Activated gamma-delta T cell treated with Interleukin-2 at 50 U/mL for 16 hours (primary cell): ENCODE data around the gene IGFBP7.
"Not testable (repeated sequence)": the region's sequence is repeated elsewhere in the genome, so short reads cannot be mapped to it uniquely, and the experiment has no call there.

Experiments used
- DNase-seq: peaks from one replicate; pipeline ENCODE4 v3.0.0-alpha.2; 2020

IGFBP7 gene

DNA sequence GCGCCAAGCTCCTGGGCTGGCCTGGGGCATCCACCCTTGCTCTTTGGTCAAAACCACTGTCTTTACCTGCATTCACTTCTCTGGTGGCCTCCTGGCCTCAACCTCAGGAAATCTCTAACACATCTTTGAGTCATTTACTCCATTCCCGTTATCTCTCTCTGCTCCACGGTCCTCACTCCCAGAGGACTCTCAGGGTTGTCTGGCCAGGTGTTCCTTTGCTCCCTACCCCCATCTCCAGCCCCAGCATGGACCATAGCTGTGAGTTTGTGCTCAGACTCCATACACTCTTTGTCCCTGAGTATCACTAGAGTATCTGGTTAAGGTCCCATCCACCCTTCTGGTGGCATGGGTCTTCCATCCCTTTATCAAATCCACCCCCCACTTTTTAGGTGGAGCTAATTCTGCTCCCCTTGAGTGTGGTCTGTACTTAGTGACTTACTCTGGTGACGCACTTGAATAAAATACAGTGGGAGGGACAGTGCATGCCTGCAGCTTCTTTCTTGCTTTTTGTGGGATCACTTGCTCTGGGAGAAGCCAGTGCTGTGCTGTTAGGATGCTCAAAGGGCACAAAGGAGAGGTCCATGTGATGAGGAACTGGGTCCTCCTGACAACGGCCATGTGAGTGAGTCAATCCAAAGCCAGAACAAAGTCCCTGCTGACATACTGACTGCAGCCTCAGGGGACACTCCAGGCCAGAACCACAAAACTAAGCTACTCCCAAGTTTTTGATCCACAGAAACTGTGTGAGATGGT is 44.3 kb downstream of the IGFBP7 start:
- DNase-seq: no peak

DNA sequence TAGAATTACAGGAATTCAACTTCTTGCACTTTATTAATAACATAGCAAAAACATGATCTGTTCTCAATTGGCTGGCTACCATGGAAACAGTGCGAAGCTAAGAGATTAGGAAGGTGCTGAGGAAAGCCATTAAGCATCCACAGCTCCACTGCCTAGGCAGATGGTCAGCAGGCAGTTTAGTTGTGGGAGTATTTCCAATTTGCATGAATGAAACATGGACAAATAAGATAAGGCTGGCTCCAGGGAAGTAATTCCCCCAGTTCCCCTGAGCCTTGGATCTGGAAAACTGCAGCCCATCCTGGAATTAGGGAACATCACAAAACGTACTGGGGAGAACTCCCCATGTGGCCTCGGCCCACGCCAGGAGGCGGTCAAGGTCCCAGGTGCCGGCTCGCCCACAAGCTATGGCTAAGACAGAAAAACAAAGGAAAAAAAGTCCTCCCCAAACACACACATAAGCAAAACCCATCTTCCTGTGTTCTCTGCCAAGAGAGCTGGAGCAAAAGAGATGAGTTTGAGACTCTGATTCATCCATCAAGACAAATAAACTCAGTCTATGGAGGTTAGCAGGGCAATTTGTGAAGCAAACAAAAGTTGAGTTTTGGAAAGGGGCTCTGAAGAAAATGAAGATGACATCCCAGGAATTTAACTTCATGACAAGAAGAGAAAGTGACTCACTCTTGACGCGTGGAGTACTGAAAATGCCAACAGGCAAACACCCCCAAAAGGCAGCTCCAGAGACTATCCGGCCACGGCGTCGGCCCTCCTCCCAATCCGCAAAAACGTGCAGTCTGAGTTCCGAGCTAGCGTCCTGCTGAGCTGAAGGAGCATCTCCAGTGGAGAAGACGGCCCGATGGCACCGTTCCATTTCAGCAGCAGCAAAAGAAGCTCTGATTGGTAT is 45.1 kb downstream of the IGFBP7 start:
- no peak for DNase-seq

- no peak for DNase-seq
These were observed 46.1 kb downstream of the IGFBP7 start for GRCh38 chr4:57064120-57064519.

- no peak for DNase-seq
These were observed 46.7 kb downstream of the IGFBP7 start for GRCh38 chr4:57063518-57063917.

DNA sequence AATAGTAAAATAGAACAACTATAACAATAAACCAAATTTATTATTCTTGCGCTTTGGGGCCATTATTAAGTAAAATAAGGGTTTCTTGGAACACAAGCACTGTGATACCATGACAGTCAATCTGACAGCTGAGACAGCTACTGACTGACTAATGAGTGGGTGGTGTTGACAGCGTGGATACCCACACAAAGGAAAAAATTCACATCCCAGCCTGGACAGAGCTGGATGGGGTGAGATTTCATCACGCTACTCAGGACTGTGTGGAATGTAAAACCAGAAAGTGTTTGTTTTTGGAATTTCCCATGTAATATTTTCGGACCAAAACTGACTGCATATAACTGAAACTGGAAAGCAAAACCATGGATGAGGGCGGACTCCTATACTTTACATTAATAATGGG is 48.8 kb downstream of the IGFBP7 start:
- no peak for DNase-seq

GRCh38 chr4:57060717-57061067 is 49.5 kb downstream of the IGFBP7 start:
- DNase-seq: not testable (repeated sequence)

- DNase-seq: no peak
These were observed 50.1 kb downstream of the IGFBP7 start for GRCh38 chr4:57059890-57060716.

- DNase-seq: no peak
These were observed 54.3 kb downstream of the IGFBP7 start for GRCh38 chr4:57055886-57056285.

DNA sequence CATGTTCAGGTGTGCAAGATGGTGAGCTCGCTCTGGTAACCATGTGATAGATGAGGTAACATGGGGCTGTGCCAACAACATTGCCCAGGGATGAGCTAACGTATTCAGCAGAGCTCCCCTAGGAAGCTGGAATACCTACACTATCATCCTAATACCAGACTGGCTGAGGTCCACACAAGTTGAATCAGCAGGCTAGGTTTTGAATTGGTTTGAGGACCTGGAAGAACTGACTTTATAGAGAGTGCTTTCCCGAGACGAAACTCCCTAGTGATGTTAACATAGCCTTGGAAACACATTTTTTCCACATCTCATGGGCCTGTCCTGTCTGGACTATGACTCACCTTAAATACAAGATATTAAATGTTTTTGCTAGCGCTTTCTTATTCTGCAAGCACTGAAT is 56.7 kb downstream of the IGFBP7 start:
- no peak for DNase-seq

GRCh38 chr4:57051524-57051923 is 58.7 kb downstream of the IGFBP7 start:
- no peak for DNase-seq

GRCh38 chr4:57051095-57051494 is 59.1 kb downstream of the IGFBP7 start:
- DNase-seq: no peak

GRCh38 chr4:57048590-57049304 is 61.4 kb downstream of the IGFBP7 start:
- DNase-seq: no peak

GRCh38 chr4:57047046-57047445 is 63.1 kb downstream of the IGFBP7 start:
- DNase-seq: not testable (repeated sequence)

DNA sequence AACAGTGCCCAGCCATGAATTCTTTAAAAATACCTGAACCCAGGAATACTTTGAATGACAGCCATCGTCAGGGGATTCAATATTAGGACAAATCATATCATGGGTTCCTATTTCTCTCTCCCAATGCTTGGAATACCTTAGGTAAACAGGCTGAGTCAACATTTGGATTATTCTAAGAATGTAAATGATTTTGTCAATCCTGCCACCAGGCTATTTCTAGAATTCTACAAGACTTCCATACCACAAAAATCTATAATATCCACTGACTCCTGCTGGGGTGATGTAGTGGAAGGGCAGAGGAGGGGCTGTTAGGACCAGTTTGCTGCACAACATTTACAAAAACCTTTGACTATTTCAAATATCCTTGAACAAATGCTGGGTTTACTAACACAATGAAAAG is 65.2 kb downstream of the IGFBP7 start:
- no peak for DNase-seq

DNA sequence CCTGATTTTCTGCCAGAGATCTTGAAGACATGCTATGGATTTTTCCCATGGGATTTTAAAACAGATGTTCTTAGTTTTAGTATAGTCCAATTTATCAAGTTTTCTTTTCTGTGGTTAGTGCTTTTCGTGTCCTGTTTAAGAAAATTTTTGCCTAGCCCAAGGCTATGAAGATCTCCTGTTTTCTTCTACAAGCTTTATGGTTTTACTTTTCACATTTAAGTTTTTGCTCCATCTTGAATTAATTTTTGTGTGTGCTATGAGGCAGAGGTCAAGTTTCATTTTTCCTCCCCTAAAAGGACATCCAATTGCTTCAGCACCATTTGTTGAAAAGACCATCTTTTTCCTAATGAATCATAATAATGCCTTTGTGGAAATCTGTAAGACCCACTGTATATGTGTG is 65.9 kb downstream of the IGFBP7 start:
- DNase-seq: no peak

DNA sequence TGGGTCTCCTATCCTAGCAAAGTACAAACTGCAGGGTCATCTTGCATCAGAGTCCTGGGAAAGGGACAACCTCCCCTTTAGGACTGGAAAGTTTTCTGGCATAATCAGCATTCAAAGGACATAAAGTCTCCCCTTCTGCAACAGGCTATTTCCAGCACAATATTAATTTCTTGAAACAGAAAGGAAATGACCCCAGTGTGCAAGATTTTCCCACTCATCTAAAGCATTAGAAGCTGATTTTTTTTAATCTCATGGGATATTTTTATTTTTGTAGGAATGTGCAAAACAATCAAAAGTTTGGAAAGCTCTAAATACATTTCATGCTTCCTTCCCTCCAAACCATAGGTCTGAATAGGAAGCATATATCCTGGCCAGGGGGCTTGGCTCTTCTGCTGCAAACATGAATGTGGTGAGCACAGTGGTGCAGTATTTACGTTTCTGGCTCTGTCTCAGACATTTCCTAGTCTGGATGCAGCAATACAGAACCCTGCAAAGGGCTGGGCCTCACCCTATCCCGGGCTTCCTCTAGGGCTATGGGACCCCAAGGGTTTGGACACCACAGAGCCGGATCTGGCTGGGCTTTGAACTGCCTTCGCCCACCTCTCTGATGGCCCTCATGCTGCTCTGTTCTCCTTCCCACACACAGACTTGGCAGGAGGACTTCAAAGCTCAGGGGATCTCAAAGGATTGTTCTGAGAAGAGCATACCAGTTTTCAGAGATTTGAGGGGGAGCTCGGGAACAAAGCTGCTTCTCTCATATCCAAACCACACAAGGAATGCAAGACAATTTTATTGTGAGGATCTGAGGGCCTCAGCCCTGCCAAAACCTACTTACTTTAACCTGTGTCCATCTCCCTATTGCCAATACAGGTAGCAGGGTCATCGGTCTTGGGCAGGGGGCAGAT is 66.6 kb downstream of the IGFBP7 start:
- no peak for DNase-seq

DNA sequence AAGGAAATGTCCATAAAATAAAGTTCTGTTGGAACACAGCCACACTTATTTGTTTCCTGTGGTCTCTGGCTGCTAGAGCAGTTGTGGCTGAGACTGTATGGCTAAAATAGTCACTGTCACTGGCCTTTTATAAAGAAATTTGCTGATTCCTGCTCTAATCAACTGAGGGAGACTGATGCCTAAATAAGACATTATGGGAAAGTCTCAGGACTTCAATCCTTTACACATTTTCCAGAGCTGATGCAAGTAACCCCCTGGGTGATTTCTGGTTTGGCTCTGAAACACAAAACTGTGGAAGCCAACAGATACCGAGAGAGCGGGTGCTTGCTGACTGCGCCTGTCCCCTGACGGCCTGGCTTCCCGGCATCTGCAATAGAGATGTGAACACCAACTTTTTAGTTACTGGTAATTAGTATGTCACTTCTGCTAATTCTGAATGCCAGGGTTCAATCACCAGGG is 67.4 kb downstream of the IGFBP7 start:
- DNase-seq: no peak

- DNase-seq: no peak
These were observed 69.2 kb downstream of the IGFBP7 start for GRCh38 chr4:57041020-57041419.

DNA sequence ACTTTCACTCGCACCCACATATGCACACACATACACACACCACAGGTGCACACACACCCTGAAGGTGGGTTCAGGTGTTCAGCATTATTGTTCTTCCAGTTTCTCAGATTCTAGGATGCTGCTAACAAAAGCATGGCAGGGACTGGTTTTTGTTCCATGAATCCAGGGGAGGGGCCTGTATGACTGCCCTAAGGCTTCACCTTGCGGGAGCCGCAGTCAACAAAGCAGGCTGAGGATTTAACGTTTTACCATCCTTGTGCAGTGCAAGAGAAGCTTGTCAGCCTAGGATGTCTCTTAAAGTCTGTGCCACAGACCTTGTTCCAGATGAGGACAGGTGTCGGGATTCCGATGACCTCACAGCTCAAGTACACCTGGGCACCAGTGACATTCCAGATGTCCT is 69.7 kb downstream of the IGFBP7 start:
- DNase-seq: no peak

DNA sequence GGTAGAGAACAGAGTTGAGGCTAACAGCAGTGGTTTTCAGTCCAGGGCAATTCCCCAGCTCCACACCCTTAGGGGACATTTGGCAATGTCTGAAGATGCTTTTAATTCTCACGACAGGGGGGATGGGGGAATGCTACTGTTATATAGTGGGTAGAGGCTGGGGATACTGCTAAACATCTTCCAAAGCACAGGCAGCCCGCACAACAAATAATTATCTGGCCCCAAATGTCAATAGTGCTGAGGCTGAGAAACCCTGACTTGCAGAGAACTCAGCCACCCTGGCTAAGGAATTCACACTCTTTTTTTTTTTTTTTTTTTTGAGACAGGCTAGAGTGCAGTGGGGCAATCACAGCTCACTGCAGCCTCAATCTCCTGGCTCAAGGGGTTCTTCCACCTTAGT is 70.8 kb downstream of the IGFBP7 start:
- DNase-seq: no peak

DNA sequence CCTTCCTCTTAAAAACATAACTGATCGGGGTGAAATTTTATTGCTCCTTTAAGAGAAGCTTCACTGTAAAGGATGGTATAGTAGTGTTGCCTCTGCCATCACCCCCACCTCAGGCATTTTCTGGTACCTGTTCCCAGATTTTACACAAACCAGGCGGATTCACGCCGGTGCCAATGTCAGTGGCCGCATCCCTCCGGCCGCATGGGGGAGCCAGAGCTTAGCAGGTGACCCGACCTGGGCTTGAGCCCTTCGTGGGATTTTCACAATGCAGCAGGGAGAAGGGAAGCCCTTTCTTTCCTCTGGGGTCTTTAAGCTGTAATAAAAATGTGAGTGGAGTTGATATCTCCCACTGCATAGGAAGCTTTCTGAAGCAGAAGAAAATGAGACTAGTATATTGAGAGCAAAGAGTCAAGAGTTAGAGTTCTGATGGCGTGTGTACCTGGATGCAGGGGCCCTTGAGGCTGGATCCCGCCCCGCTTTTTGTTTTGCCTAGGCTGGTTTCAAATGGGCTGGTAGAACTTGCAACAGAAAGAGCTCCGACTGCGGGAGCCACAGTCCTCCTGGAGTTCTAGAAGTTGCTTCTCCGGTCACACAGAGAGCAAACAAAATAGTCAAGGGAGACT is 72.1 kb downstream of the IGFBP7 start:
- DNase-seq: no peak
